ENCODE measurements around the gene KRTAP5-9.
"Not testable (repeated sequence)": the region's sequence is repeated elsewhere in the genome, so short reads cannot be mapped to it uniquely, and the experiment has no call there.

Gene KRTAP5-9

GRCh38 chr11:71548120-71548519 is at the start of gene KRTAP5-9:
Gene KRTAP5-9 (plus strand): TSS chr11:71548420. CDS start chr11:71548658, 238 bp downstream.
- DNase-seq: no peak

GRCh38 chr11:71499125-71499524 is 49.1 kb upstream of the KRTAP5-9 start:
- DNase-seq: no peak

- no peak for DNase-seq
These were observed 48.7 kb upstream of the KRTAP5-9 start for GRCh38 chr11:71499546-71499945.

GRCh38 chr11:71500601-71501021 is 47.6 kb upstream of the KRTAP5-9 start:
- no peak for DNase-seq

- DNase-seq: no peak
These were observed 46.9 kb upstream of the KRTAP5-9 start for GRCh38 chr11:71501071-71501985.

DNA sequence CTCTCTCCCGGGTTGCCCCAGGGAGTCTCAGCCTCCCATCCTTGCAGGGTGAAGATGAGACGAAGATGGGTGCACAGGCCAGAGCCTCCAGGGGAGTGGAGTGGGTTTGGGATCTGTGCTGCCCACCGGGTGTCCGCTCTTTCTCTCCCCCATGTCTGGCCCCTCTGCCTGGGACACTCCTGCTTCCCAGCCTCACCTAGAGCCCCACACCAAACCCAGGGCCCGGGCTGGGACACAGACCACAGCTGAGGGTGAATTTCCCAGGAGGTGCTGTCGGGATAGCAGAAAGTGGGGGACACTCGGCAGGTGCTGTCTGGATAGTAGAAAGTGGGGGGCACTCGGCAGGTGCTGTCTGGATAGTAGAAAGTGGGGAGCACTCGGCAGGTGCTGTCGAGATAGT is 46.2 kb upstream of the KRTAP5-9 start:
- DNase-seq: no peak

DNA sequence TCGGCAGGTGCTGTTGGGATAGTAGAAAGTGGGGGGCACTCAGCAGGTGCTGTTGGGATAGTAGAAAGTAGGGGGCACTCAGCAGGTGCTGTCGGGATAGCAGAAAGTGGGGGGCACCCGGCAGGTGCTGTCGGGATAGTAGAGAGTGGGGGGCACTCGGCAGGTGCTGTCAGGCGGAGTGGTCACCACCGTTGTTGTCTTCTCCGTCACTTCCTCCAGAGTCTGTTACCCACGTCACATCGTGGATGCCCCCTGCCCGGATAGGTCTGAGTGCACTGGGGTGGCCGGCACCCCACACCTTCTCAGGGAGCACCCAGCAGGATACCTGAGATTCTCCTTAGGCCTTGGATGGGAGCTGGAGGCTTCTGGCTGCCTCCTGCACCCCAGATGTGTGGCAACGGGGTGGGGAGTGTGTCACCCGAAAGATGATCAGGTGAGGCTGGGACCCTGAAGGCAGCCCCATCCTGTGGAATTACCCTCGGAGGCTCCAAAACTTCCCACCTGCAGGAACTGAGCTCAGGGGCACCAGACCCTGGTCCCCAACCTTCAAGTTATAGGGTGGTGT is 45.3 kb upstream of the KRTAP5-9 start:
- no peak for DNase-seq

GRCh38 chr11:71504531-71504930 is 43.7 kb upstream of the KRTAP5-9 start:
- DNase-seq: no peak

GRCh38 chr11:71505001-71505400 is 43.2 kb upstream of the KRTAP5-9 start:
- DNase-seq: no peak

GRCh38 chr11:71505781-71506180 is 42.4 kb upstream of the KRTAP5-9 start:
- no peak for DNase-seq

DNA sequence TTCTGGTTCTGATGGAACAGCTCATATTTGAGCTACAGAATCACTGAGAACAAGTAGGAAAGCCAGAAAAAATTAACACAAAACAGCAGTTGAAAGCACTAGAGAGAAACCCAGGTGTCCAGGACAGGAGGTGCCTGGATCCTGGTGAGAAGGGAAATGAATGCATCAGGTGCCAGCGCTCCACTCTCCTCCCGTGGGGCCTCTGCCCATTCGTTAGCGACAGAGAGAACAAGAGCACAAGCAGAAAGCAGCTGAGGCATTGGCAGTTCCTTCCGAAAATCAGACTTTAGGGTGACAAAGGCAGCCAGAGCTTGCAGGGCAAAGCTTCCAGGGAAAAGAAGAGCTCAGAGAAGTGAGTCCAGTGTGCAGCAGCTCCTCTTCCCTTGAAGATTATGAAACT is 41.1 kb upstream of the KRTAP5-9 start:
- no peak for DNase-seq

- DNase-seq: no peak
These were observed 29.4 kb upstream of the KRTAP5-9 start for GRCh38 chr11:71518506-71519471.

DNA sequence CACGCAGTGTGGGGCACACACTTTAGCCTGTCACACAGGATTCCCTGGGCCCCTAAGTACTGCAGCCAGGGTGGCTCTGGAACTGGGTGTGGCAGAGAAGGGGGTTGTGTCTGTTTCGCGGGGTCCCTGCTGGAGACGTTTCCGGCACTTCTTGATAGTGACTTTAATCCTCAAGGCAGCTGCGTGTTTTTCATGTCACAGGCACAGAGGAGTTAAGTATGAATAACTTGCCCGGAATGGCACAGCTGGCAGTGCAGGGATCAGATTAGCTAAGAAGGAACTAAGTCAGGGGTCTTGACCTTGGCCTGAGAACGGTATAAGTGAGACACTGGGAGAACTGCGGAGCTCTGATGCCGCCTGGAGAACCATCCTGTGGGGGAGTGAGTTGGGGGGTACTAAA is 28.7 kb upstream of the KRTAP5-9 start:
- no peak for DNase-seq

GRCh38 chr11:71525188-71525937 is 22.9 kb upstream of the KRTAP5-9 start:
- no peak for DNase-seq

- DNase-seq: no peak
These were observed 22.2 kb upstream of the KRTAP5-9 start for GRCh38 chr11:71525938-71526495.

DNA sequence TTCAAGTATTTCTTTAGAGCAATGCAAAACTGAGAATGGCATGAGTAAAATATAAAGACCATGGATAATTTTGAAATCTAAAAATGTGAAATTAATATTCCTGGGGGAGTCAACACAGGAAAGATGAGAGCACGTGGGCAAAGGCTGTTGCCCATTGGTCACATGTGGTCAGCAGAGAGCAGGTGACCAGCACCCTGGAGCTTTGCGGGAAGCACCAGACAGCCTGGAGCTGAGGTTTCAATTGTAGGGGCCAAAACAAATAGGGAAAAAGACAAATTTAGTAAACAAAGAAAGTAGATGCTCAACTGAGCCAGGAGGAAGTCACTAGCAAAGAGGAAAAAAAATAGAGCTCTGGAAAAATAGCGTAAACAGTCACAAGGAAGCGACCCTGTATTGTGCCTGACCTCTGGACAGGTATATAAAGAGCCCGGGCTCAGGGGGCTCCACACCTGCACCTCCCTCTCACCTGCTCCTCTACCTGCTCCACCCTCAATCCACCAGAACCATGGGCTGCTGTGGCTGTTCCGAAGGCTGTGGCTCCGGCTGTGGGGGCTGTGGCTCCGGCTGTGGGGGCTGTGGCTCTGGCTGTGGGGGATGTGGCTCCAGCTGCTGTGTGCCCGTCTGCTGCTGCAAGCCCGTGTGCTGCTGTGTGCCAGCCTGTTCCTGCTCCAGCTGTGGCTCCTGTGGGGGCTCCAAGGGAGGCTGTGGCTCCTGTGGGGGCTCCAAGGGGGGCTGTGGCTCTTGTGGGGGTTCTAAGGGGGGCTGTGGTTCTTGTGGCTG is 21.2 kb upstream of the KRTAP5-9 start, which contains the start of gene KRTAP5-7:
KRTAP5-7 (plus strand) TSS at position 472 of the 780 bp plus-strand sequence; CDS start at position 506, 34 bp downstream.
- DNase-seq: not testable (repeated sequence)

DNA sequence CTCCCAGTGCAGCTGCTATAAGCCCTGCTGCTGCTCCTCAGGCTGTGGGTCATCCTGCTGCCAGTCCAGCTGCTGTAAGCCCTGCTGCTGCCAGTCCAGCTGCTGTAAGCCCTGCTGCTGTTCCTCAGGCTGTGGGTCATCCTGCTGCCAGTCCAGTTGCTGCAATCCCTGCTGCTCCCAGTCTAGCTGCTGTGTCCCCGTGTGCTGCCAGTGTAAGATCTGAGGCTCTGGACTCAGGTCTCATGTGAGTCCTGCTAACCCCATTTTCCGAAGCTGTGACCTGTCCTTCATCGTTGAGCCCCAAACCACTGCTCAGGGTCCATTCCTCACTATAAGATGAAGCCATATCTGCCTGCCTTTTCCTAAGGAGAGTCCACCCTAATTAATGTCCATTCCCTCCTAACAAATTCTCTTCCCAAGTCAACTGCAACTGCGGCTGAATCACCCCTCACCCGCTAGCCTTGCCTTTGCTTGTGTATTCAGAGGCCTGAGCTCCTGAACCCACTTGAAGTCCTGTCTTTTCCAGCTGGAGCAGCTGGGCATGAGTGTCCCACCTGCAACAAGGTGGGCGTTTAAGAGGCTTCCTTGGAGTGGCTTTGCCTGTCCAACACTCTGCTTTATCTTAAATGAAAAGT is 20.5 kb upstream of the KRTAP5-9 start:
- DNase-seq: no peak

DNA sequence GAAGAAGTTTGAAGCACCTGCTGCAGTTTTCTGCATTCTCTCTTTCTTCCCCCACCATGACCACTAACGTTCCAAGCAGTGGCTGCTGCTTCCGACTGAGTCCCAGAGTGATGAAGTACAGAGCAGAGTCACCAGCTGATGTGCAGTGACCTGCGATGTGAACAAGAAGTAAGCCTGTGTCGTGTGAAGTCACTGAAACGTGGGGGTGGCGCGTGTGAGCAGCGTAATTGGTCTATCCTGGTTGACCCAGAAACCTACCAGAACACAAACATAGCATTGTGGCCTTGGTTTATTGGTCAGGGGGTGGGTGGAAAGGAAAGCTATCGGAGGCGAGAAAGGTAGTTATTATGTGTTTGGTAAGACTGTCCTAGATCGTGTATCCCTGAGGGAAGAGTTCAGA is 17.6 kb upstream of the KRTAP5-9 start:
- no peak for DNase-seq

DNA sequence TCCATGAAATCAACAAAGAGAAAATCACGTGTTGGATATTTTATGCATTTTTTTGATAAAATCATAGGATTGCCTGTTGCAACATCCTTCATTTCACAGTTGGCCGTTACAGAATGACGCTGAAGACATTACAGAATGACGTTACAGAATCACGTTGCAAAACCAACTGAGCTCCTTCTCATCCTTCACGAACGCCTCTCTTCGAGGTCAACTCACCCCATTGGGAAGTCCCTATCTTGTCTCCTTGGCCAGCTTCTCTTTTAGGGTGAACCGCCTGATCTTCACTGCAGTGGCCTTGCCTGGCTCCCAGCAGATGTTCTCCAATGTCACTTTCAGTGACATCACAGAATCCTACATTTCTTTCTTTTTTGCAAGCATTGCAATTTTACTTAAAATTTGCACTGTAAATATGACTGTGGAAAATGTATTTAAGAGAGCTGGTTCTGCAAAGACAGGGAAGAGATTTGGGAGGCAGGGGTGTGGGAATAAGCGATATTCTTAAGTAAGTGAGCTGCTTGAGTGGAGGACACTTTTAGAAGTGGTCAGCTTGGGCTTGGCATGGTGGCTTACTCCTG is 16.1 kb upstream of the KRTAP5-9 start:
- DNase-seq: no peak
